ENCODE measurements around the gene GRK6. TPM values are rescaled to one million over a fixed set of nuclear protein-coding genes. Genes with fewer than 3 reads are reported as not detected.

Gene GRK6
- total and polyA plus RNA-seq, 9 of the 15 experiments (the other 6 are each of a cell fraction or from before 2014, with no cell fraction given): 0.63 to 122 (median 44.5) TPM

DNA sequence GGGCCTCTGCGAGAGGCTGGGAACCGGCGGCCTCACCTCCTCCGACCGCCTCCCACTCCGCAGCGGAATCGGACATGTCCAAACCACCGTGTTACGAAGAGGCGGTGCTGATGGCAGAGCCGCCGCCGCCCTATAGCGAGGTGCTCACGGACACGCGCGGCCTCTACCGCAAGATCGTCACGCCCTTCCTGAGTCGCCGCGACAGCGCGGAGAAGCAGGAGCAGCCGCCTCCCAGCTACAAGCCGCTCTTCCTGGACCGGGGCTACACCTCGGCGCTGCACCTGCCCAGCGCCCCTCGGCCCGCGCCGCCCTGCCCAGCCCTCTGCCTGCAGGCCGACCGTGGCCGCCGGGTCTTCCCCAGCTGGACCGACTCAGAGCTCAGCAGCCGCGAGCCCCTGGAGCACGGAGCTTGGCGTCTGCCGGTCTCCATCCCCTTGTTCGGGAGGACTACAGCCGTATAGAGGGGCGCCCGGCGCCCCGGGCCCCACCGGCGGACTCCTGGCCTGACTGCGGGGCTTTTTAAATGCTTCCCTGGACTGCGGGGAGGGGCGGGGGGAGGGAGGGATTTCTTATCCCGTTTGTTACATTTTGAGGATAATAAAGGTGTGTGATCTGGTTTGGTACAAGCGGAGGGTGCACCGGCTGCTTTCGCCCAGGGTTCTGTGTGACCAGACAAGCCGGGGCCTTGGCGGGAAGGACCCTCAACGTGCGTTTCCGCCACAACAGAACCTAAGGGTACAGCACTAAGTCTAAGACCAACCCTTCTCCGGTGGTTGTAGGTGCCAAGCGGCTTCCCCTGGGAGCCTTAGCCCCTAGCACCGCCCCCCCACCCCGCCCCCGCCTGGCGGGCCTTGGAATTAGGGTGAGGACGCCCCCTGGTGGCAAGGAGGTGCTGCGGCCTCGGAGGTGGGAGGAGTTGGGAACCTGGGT is 29.4 kb downstream of the GRK6 start (continued):
- TF ChIP-seq ZHX1 (conservative IDR thresholded peaks at IDR 0.05; ENCODE audit: low read length) (0 out of 2 replicates have a peak, but pooled peaks have one; percentile 47), TBL1XR1 (IDR thresholded peaks at IDR 0.05; ENCODE audit: low read length in 2 of 2) (0 out of 4 replicates have a peak, but pooled peaks of 1 of the 2 experiments have one; percentile 46), RAD21 (CRISPR knock-in tag; conservative IDR thresholded peaks at IDR 0.05 in 1 of 2, IDR thresholded peaks at IDR 0.05 in 1 of 2) (peak; percentile 41 to 58; a peak in 3 of 4 replicates), LARP7 (IDR thresholded peaks at IDR 0.05) (no peak), SMARCA5 (IDR thresholded peaks at IDR 0.05) (no peak), E2F3 (CRISPR knock-in tag; IDR thresholded peaks at IDR 0.05) (no peak), KAT7 (CRISPR knock-in tag; IDR thresholded peaks at IDR 0.05; ENCODE audit: borderline replicate concordance) (peak; percentile 77; the same call in 1 of the 2 replicates), ARID1B (IDR thresholded peaks at IDR 0.05) (no peak), HCFC1 (IDR thresholded peaks at IDR 0.05; ENCODE audit: low read depth, low read length) (peak; percentile 29; the same call in 1 of the 2 replicates), ZNF785 (CRISPR knock-in tag; IDR thresholded peaks at IDR 0.05) (no peak), NFIC (IDR thresholded peaks at IDR 0.05) (no peak), TCF7 (IDR thresholded peaks at IDR 0.05; ENCODE audit: borderline replicate concordance) (0 out of 2 replicates have a peak, but pooled peaks have one; percentile 20), MTA3 (IDR thresholded peaks at IDR 0.05; ENCODE audit: borderline replicate concordance) (no peak), JUNB (CRISPR knock-in tag; conservative IDR thresholded peaks at IDR 0.05) (no peak), ZC3H4 (CRISPR knock-in tag; IDR thresholded peaks at IDR 0.05; ENCODE audit: borderline replicate concordance) (no peak), KDM4B (IDR thresholded peaks at IDR 0.05; ENCODE audit: borderline replicate concordance in 2 of 2, low read depth in 1 of 2) (no peak), ZNF134 (CRISPR knock-in tag; conservative IDR thresholded peaks at IDR 0.05) (no peak), CUX1 (CRISPR knock-in tag; IDR thresholded peaks at IDR 0.05) (no peak), ESRRA (IDR thresholded peaks at IDR 0.05; ENCODE audit: borderline replicate concordance, low read depth) (peak; percentile 5; the same call in 1 of the 2 replicates), RFX5 (IDR thresholded peaks at IDR 0.05; ENCODE audit: low read depth, low read length) (no peak), BHLHE40 (IDR thresholded peaks at IDR 0.05; ENCODE audit: low read length) (no peak)

Measured in K562 (cell line).